Measurements from ENCODE around the gene CADPS.

DNA sequence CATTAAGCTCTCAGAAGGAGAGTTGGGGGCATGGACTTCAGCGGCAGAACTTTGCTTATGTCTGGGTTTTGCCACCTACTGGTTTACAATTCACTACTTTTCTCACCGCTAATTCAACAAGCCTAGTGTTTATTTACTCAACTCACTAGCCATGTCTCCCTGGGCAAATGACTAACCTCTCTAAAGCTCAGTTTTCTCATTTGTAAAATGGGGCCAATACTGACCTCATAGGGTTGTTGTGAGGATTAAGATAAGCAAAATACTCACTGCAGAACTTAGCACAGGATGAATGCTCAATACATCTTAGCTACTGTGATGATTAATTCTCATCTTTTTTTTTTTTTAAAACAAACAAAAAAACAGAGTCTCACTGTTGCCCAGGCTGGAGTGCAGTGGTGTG lies 106.3 kb downstream of the CADPS start:
- TF ChIP-seq POLR2A (IDR thresholded peaks at IDR 0.05; ENCODE audit: low read depth, low read length) (no peak), RCOR1 (IDR thresholded peaks at IDR 0.05; ENCODE audit: insufficient replicate concordance, low read length) (no peak)
- TF ChIP-seq, protein P1, sequence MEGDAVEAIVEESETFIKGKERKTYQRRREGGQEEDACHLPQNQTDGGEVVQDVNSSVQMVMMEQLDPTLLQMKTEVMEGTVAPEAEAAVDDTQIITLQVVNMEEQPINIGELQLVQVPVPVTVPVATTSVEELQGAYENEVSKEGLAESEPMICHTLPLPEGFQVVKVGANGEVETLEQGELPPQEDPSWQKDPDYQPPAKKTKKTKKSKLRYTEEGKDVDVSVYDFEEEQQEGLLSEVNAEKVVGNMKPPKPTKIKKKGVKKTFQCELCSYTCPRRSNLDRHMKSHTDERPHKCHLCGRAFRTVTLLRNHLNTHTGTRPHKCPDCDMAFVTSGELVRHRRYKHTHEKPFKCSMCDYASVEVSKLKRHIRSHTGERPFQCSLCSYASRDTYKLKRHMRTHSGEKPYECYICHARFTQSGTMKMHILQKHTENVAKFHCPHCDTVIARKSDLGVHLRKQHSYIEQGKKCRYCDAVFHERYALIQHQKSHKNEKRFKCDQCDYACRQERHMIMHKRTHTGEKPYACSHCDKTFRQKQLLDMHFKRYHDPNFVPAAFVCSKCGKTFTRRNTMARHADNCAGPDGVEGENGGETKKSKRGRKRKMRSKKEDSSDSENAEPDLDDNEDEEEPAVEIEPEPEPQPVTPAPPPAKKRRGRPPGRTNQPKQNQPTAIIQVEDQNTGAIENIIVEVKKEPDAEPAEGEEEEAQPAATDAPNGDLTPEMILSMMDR (conservative IDR thresholded peaks at IDR 0.05; ENCODE audit: low read depth, low read length), result no peak
